HepG2 (cell line): ENCODE data around the gene HPD. TPM values are rescaled to one million over a fixed set of nuclear protein-coding genes. Genes with fewer than 3 reads are reported as not detected.

Experiments used
- PITX1 ChIP-seq: sonication (generic); formaldehyde crosslinking; IDR thresholded peaks from 2 replicates; pipeline ENCODE4 v1.5.1; 2020; ENCODE audit warnings: mild to moderate bottlenecking, missing genetic modification reagents
- PLRG1 ChIP-seq: fragments of 450-650 bp; conservative IDR thresholded peaks from 2 replicates; pipeline ENCODE4 v1.6.1; 2016
- RERE ChIP-seq: IDR thresholded peaks from 2 replicates; pipeline ENCODE4 v1.6.1; 2016; ENCODE audit warnings: low read depth, missing genetic modification reagents, missing compliant biosample characterization
- RFX3 ChIP-seq: IDR thresholded peaks from 2 replicates; pipeline ENCODE4 v1.6.1; 2016; ENCODE audit warnings: missing biosample characterization, missing genetic modification reagents
- SNRNP70 ChIP-seq: fragments of 200-400 bp; formaldehyde crosslinking; IDR thresholded peaks from 2 replicates; pipeline ENCODE4 v1.6.1; 2017; ENCODE audit warnings: mild to moderate bottlenecking, low read depth, low read length, moderate library complexity
- STAT6 ChIP-seq: sonication (generic); formaldehyde crosslinking; IDR thresholded peaks from 2 replicates; pipeline ENCODE4 v1.4.0; 2020; ENCODE audit warnings: missing genetic modification reagents, mild to moderate bottlenecking, borderline replicate concordance
- ZNF343 ChIP-seq: sonication (generic); formaldehyde crosslinking; IDR thresholded peaks from 2 replicates; pipeline ENCODE4 v1.4.0; 2020; ENCODE audit warnings: mild to moderate bottlenecking, missing genetic modification reagents
- polyA plus RNA-seq, 8 experiments: library from polyadenylated mRNA; depleted of rRNA in 3 of 8; stranded (reverse) in 7 of 8; unstranded in 1 of 8; fragments of >200 nt; fragmentation: Illumina TruSeq in 4 of 8; extraction: Trizol in 4 of 8; gene quantifications; 2 replicates each; pipeline versions ENCODE4 v1.2.1 to v1.2.3, GENCODE V29; 2011 to 2016; ENCODE audit warnings: low read depth in 4 of 8, missing spikeins in 1 of 8, mixed read lengths in 1 of 8; ENCODE audit not compliant: insufficient read depth in 1 of 8
- total RNA-seq, 5 experiments: library from RNA; depleted of rRNA; stranded (reverse); fragments of >200 nt; fragmentation: Illumina TruSeq; extraction: Trizol; gene quantifications; 2 replicates each; pipeline ENCODE4 v1.2.3, GENCODE V29; 2016; ENCODE audit warnings: low read depth in 1 of 5
- TF ChIP-seq, protein P1 (sequence below): sonication (generic); formaldehyde crosslinking; IDR thresholded peaks from 2 replicates; pipeline ENCODE4 v1.5.0; 2020; ENCODE audit warnings: mild to moderate bottlenecking, missing genetic modification reagents, borderline replicate concordance

Gene HPD
- total and polyA plus RNA-seq, 2 of the 13 experiments (the other 11 are each of a cell fraction or from before 2014, with no cell fraction given) = 120 to 195 TPM

GRCh38 chr12:121792607-121793439 lies 65.8 kb downstream of the HPD start (continued):
- TF ChIP-seq ZNF343 = 0 out of 2 replicates have a peak, but pooled peaks have one; percentile 24
- TF ChIP-seq PLRG1 = no peak
- TF ChIP-seq PITX1 (CRISPR knock-in tag) = no peak
- TF ChIP-seq STAT6 (CRISPR knock-in tag) = no peak; the same call in 1 of the 2 replicates
- TF ChIP-seq, protein P1, sequence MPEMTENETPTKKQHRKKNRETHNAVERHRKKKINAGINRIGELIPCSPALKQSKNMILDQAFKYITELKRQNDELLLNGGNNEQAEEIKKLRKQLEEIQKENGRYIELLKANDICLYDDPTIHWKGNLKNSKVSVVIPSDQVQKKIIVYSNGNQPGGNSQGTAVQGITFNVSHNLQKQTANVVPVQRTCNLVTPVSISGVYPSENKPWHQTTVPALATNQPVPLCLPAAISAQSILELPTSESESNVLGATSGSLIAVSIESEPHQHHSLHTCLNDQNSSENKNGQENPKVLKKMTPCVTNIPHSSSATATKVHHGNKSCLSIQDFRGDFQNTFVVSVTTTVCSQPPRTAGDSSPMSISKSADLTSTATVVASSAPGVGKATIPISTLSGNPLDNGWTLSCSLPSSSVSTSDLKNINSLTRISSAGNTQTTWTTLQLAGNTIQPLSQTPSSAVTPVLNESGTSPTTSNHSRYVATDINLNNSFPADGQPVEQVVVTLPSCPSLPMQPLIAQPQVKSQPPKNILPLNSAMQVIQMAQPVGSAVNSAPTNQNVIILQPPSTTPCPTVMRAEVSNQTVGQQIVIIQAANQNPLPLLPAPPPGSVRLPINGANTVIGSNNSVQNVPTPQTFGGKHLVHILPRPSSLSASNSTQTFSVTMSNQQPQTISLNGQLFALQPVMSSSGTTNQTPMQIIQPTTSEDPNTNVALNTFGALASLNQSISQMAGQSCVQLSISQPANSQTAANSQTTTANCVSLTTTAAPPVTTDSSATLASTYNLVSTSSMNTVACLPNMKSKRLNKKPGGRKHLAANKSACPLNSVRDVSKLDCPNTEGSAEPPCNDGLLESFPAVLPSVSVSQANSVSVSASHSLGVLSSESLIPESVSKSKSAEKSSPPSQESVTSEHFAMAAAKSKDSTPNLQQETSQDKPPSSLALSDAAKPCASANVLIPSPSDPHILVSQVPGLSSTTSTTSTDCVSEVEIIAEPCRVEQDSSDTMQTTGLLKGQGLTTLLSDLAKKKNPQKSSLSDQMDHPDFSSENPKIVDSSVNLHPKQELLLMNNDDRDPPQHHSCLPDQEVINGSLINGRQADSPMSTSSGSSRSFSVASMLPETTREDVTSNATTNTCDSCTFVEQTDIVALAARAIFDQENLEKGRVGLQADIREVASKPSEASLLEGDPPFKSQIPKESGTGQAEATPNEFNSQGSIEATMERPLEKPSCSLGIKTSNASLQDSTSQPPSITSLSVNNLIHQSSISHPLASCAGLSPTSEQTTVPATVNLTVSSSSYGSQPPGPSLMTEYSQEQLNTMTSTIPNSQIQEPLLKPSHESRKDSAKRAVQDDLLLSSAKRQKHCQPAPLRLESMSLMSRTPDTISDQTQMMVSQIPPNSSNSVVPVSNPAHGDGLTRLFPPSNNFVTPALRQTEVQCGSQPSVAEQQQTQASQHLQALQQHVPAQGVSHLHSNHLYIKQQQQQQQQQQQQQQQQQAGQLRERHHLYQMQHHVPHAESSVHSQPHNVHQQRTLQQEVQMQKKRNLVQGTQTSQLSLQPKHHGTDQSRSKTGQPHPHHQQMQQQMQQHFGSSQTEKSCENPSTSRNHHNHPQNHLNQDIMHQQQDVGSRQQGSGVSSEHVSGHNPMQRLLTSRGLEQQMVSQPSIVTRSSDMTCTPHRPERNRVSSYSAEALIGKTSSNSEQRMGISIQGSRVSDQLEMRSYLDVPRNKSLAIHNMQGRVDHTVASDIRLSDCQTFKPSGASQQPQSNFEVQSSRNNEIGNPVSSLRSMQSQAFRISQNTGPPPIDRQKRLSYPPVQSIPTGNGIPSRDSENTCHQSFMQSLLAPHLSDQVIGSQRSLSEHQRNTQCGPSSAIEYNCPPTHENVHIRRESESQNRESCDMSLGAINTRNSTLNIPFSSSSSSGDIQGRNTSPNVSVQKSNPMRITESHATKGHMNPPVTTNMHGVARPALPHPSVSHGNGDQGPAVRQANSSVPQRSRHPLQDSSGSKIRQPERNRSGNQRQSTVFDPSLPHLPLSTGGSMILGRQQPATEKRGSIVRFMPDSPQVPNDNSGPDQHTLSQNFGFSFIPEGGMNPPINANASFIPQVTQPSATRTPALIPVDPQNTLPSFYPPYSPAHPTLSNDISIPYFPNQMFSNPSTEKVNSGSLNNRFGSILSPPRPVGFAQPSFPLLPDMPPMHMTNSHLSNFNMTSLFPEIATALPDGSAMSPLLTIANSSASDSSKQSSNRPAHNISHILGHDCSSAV = 0 out of 2 replicates have a peak, but pooled peaks have one; percentile 75
- no peak for TF ChIP-seq RERE (CRISPR knock-in tag)
- TF ChIP-seq SNRNP70 = no peak
- TF ChIP-seq RFX3 (CRISPR knock-in tag) = no peak
